K562 (cell line): Measurements from ENCODE around the gene CLIC3. TPM values are rescaled to one million over a fixed set of nuclear protein-coding genes. Genes with fewer than 3 reads are reported as not detected.

Source experiments
- ATAC-seq: fragments of 200-7000 bp; cut with Tn5 transposase; 3 replicates; pipeline ENCODE4 v1.9.1; 2020; ENCODE audit warnings: moderate library complexity
- BruUV-seq: library from RNA; stranded (reverse); fragments of 400-500 nt; replicated peaks from 2 replicates; lab custom pipeline; 2021; lab: Mats Ljungman, UMichigan
- CTCF ChIA-PET: fragments of 300-600 bp; formaldehyde crosslinking; extraction: SDS; loops from one replicate; lab custom pipeline; 2021; ENCODE audit warnings: low intra/inter-chr PET ratio; lab: Yijun Ruan, JAX
- POLR2A ChIA-PET: fragments of 300-600, 350-650 bp; sonication (Branson Sonifier 250); formaldehyde crosslinking; extraction: SDS; loops from one replicate; lab custom pipeline; 2021; ENCODE audit warnings: antibody characterized with exemption, inconsistent platforms; lab: Yijun Ruan, JAX
- DNase-seq, 4 experiments: peaks; one replicate each; pipeline versions ENCODE4 v3.0.0 to v3.0.0-alpha.2; 2011 to 2018; ENCODE audit warnings: low spot score in 3 of 4, mixed read lengths in 3 of 4; ENCODE audit errors: extremely low read depth in 1 of 4
- FAIRE-seq: peaks from 2 replicates; lab custom pipeline; 2011; peaks lifted over from hg19 to GRCh38; lab: Jason Lieb, UNC
- H2AFZ ChIP-seq: 2 replicates; pipeline ENCODE4 v1.6.0; 2011; ENCODE audit warnings: low read depth, low read length, control low read depth, inconsistent platforms
- H3K27ac ChIP-seq: fragments of 200-600 bp; 3 replicates; pipeline ENCODE4 v1.8.0; 2011; ENCODE audit warnings: low read depth, mild to moderate bottlenecking, control low read depth, inconsistent platforms, low read length, moderate library complexity, mixed read lengths; ENCODE audit errors: extremely low read depth
- H3K27me3 ChIP-seq, 2 experiments: fragments of 300-600 bp in 1 of 2; 2 replicates in 1 of 2; 3 replicates in 1 of 2; pipeline versions ENCODE4 v1.6.0 to v1.8.0; 2011; ENCODE audit warnings: inconsistent platforms in 2 of 2, low read length in 2 of 2, mild to moderate bottlenecking in 1 of 2, mixed read lengths in 1 of 2, moderate library complexity in 1 of 2; ENCODE audit not compliant: control insufficient read depth in 2 of 2, insufficient read depth in 2 of 2
- H3K36me3 ChIP-seq: fragments of 300-600 bp; 3 replicates; pipeline ENCODE4 v1.8.0; 2011; ENCODE audit warnings: mild to moderate bottlenecking, low read length, inconsistent platforms; ENCODE audit not compliant: control insufficient read depth, insufficient read depth
- H3K4me1 ChIP-seq, 2 experiments: fragments of 200-600 bp in 1 of 2; replicated peaks in 1 of 2; 2 replicates in 1 of 2; 3 replicates in 1 of 2; pipeline versions ENCODE4 v1.5.1 to v1.8.0; 2011; ENCODE audit warnings: inconsistent platforms in 2 of 2, low read length in 2 of 2, mild to moderate bottlenecking in 1 of 2, mixed read lengths in 1 of 2, moderate library complexity in 1 of 2; ENCODE audit not compliant: control insufficient read depth in 2 of 2, insufficient read depth in 2 of 2
- H3K4me2 ChIP-seq: 2 replicates; pipeline ENCODE4 v1.6.1; 2011; ENCODE audit warnings: low read length, control low read depth, inconsistent platforms, mixed read lengths; ENCODE audit not compliant: insufficient read depth
- H3K4me3 ChIP-seq: fragments of 200-600 bp; sonication (generic), shearing (Covaris generic); 2 replicates; pipeline ENCODE4 v1.5.1; 2016; ENCODE audit warnings: control low read depth, inconsistent platforms
- H3K79me2 ChIP-seq: fragments of 200-600 bp; 3 replicates; pipeline ENCODE4 v1.8.0; 2011; ENCODE audit warnings: low read length, inconsistent platforms; ENCODE audit not compliant: control insufficient read depth, insufficient read depth
- H3K9ac ChIP-seq, 2 experiments: 2 replicates each; pipeline versions ENCODE4 v1.6.0 to v1.6.1; 2011; ENCODE audit warnings: low read depth in 2 of 2, low read length in 2 of 2, control low read depth in 1 of 2, inconsistent platforms in 1 of 2, mild to moderate bottlenecking in 1 of 2, mixed read lengths in 1 of 2; ENCODE audit not compliant: insufficient read depth in 1 of 2
- H3K9me1 ChIP-seq: one replicate; pipeline ENCODE4 v1.6.0; 2011; ENCODE audit warnings: inconsistent platforms, mild to moderate bottlenecking, low read length, moderate library complexity; ENCODE audit not compliant: control insufficient read depth, insufficient read depth
- H3K9me3 ChIP-seq: replicated peaks from 2 replicates; pipeline ENCODE4 v1.5.1; 2011; ENCODE audit warnings: low read depth, low read length, inconsistent platforms; ENCODE audit not compliant: control insufficient read depth, insufficient read depth
- H4K20me1 ChIP-seq: replicated peaks from 2 replicates; pipeline ENCODE4 v1.6.1; 2011; ENCODE audit warnings: low read length, inconsistent platforms, mixed read lengths; ENCODE audit not compliant: control insufficient read depth, insufficient read depth
- GABPA ChIP-seq: fragments of 200-800 bp; sonication (Bioruptor generic); conservative IDR thresholded peaks from 2 replicates; pipeline ENCODE4 v1.6.1; 2016; ENCODE audit warnings: low read depth, missing genetic modification characterization, missing compliant biosample characterization
- ILK ChIP-seq: fragments of 450-650 bp; IDR thresholded peaks from 2 replicates; pipeline ENCODE4 v1.6.1; 2016; ENCODE audit warnings: missing genetic modification characterization, low read depth, mild to moderate bottlenecking, missing compliant biosample characterization, moderate library complexity, borderline replicate concordance
- NR1H2 ChIP-seq: sonication (generic); formaldehyde crosslinking; IDR thresholded peaks from 2 replicates; pipeline ENCODE4 v1.4.0; 2020; ENCODE audit warnings: mild to moderate bottlenecking, missing genetic modification reagents
- PML ChIP-seq: IDR thresholded peaks from 2 replicates; pipeline ENCODE4 v1.6.1; 2012; ENCODE audit warnings: low read length, inconsistent platforms
- RBM39 ChIP-seq: fragments of 200-400 bp; formaldehyde crosslinking; optimal IDR thresholded peaks from 2 replicates; pipeline ENCODE3; 2018; ENCODE audit warnings: low read depth, low read length
- SAFB ChIP-seq: fragments of 200-400 bp; formaldehyde crosslinking; IDR thresholded peaks from 2 replicates; pipeline ENCODE4 v1.6.1; 2017; ENCODE audit warnings: low read depth, low read length, borderline replicate concordance
- SRSF9 ChIP-seq: fragments of 200-400 bp; formaldehyde crosslinking; IDR thresholded peaks from 2 replicates; pipeline ENCODE4 v1.6.1; 2017; ENCODE audit warnings: low read depth, low read length, borderline replicate concordance
- STAT5A ChIP-seq: IDR thresholded peaks from 2 replicates; pipeline ENCODE4 v1.6.1; 2012; ENCODE audit warnings: low read length, inconsistent platforms, borderline replicate concordance
- ZBTB8A ChIP-seq: fragments of 450-650 bp; IDR thresholded peaks from 2 replicates; pipeline ENCODE4 v1.6.1; 2018; ENCODE audit warnings: mild to moderate bottlenecking, moderate library complexity; ENCODE audit not compliant: partially characterized antibody
- ZNF75A ChIP-seq: fragments of 450-650 bp; formaldehyde crosslinking; IDR thresholded peaks from 2 replicates; pipeline ENCODE4 v1.4.0; 2020; ENCODE audit warnings: mild to moderate bottlenecking
- ZSCAN32 ChIP-seq: fragments of 450-650 bp; formaldehyde crosslinking; IDR thresholded peaks from 2 replicates; pipeline ENCODE4 v1.4.0; 2020; ENCODE audit warnings: mild to moderate bottlenecking, moderate library complexity
- WGBS: fragments of 100-300 bp; shearing (Covaris generic); methylation state at CpG from one replicate; pipeline ENCODE4 v1.1.6; 2016; ENCODE audit warnings: low coverage, mixed read lengths; ENCODE audit not compliant: insufficient coverage; ENCODE audit errors: missing lambda C conversion rate; 5-methylcytosine and 5-hydroxymethylcytosine counted together
- in situ Hi-C: fragments of 300-500 bp; cut with MboI; formaldehyde crosslinking; loops from 4 replicates; pipeline ENCODE4 v1.15.0; 2018; ENCODE audit warnings: inconsistent platforms, mixed read lengths
- intact Hi-C: fragments of 100-400 bp; cut with micrococcal nuclease; formaldehyde crosslinking; loops from 2 replicates; pipeline ENCODE4 v1.14.2; 2022
- polyA plus RNA-seq, 8 experiments: library from polyadenylated mRNA; depleted of rRNA in 4 of 8; stranded (reverse) in 5 of 8; unstranded in 3 of 8; fragments of >200 nt; fragmentation: Nextera tagmentation in 2 of 8; fragmentation: Illumina TruSeq in 1 of 8; extraction: Ambion mirVana in 2 of 8; extraction: Trizol in 1 of 8; gene quantifications; 2 replicates each; pipeline versions ENCODE4 v1.2.1 to v1.2.3, GENCODE V29; 2011 to 2014; ENCODE audit warnings: inconsistent platforms in 1 of 8, missing spikeins in 1 of 8
- total RNA-seq, 7 experiments: library from RNA; depleted of rRNA in 6 of 7; stranded (reverse); fragments of >200 nt in 6 of 7; fragmentation: Illumina TruSeq in 2 of 7; extraction: Trizol in 2 of 7; gene quantifications; 2 replicates each; pipeline versions ENCODE4 v1.2.1 to v1.2.3, GENCODE V29; 2011 to 2021; ENCODE audit warnings: low replicate concordance in 1 of 7
- TF ChIP-seq, protein P1 (sequence below): fragments of 250-450 bp; sonication (Bioruptor Pico); IDR thresholded peaks from 2 replicates; pipeline ENCODE4 v1.9.0; 2021; ENCODE audit warnings: mild to moderate bottlenecking
- TF ChIP-seq, protein P2 (sequence below): IDR thresholded peaks from 2 replicates; pipeline ENCODE4 v1.6.1; 2014; ENCODE audit warnings: antibody characterized with exemption
- TF ChIP-seq, protein P3 (sequence below): sonication (generic); formaldehyde crosslinking; IDR thresholded peaks from 2 replicates; pipeline ENCODE4 v1.9.0; 2022; ENCODE audit warnings: mild to moderate bottlenecking, missing genetic modification reagents
- TF ChIP-seq, protein P4 (sequence below): fragments of 250-450 bp; sonication (Bioruptor Pico); IDR thresholded peaks from 2 replicates; pipeline ENCODE4 v1.6.1; 2021; ENCODE audit warnings: mild to moderate bottlenecking
- TF ChIP-seq, protein P5 (sequence below): sonication (generic); formaldehyde crosslinking; IDR thresholded peaks from 2 replicates; pipeline ENCODE4 v1.8.0; 2022; ENCODE audit warnings: mild to moderate bottlenecking, missing genetic modification reagents
- TF ChIP-seq, protein P6 (sequence below): fragments of 450-650 bp; formaldehyde crosslinking; IDR thresholded peaks from 2 replicates; pipeline ENCODE4 v1.4.0; 2022; ENCODE audit warnings: mild to moderate bottlenecking, moderate library complexity
- TF ChIP-seq, protein P7 (sequence below), 2 experiments: fragments of 450-650 bp in 1 of 2; sonication (generic) in 1 of 2; formaldehyde crosslinking; conservative IDR thresholded peaks; 2 replicates each; pipeline versions ENCODE4 v1.4.0 to v1.8.1; 2020 to 2022; ENCODE audit warnings: mild to moderate bottlenecking in 1 of 2, missing genetic modification reagents in 1 of 2

Gene CLIC3
- total and polyA plus RNA-seq, 9 of the 15 experiments (the other 6 are each of a cell fraction or from before 2014, with no cell fraction given): 0.27 to 0.29 TPM; not detected in 7

DNA sequence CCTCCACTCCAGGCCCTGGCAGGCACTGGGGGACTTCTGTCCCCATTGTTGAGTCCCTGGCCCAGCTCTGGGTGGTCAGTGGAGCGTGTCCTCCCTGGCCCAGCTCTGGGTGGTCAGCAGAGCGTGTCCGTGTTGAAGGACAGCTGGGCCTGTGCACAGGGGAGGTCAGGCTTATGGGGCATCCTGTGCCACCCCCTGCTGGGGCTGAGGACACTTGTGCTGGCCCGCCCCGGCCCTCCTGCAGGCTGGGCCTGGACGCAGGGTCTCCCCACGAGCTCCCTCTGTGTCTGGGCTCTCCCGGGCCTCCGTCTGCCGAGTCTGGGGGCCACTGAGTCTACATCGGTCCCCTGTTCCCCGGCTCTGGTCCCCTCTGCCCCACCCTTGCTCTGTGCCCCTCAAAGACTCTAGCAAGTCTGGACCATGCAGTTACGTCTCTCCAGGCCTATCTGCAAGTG lies 11.5 kb upstream of the CLIC3 start:
- ATAC-seq: no peak
- Histone ChIP-seq H3K36me3 (no peaks in the 10 kb centered on the region), H2AFZ (no peak overlapping the region), H4K20me1 (no peaks in the 10 kb centered on the region), H3K9ac (peak overlapping the region in 1 of 2 experiments; percentile 36; a peak in 1 of 4 replicates), H3K79me2 (no peaks in the 10 kb centered on the region), H3K27me3 (no peaks in the 10 kb centered on the region), H3K9me3 (0 out of 2 replicates have a peak, but pooled peaks cover 1% of the 10 kb centered on the region), H3K4me3 (no peak overlapping the region), H3K9me1 (no peaks in the 10 kb centered on the region), H3K27ac (no peak overlapping the region), H3K4me1 (peaks cover 0 to 59% of the 10 kb centered on the region in 2 experiments; a peak in 2 of 5 replicates), H3K4me2 (no peak overlapping the region)
- DNase-seq: no peak
- in situ Hi-C loops: no loop called here
- intact Hi-C loops: no loop called here
- FAIRE-seq: no peak
- ChIA-PET POLR2A (interaction anchor here (0.5 to 1.4 kb wide), 2 partner anchors 11 to 15 kb away, joined by 3 to 4 read pairs; partner anchors contain the start of gene PAXX), CTCF (no interaction called here)
- 49% methylated on average over 13 of the region's 13 CpGs for WGBS
- no TSS peak for BruUV-seq
- TF ChIP-seq, protein P1, sequence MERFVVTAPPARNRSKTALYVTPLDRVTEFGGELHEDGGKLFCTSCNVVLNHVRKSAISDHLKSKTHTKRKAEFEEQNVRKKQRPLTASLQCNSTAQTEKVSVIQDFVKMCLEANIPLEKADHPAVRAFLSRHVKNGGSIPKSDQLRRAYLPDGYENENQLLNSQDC: no peak
- TF ChIP-seq SRSF9 (no peak), RBM39 (no peak), GABPA (tag) (no peak), NR1H2 (no peak), ILK (tag) (no peak), ZBTB8A (no peak), STAT5A (no peak), PML (no peak), SAFB (no peak), ZNF75A (CRISPR knock-in tag) (no peak), ZSCAN32 (CRISPR knock-in tag) (no peak)
- TF ChIP-seq, protein P2, sequence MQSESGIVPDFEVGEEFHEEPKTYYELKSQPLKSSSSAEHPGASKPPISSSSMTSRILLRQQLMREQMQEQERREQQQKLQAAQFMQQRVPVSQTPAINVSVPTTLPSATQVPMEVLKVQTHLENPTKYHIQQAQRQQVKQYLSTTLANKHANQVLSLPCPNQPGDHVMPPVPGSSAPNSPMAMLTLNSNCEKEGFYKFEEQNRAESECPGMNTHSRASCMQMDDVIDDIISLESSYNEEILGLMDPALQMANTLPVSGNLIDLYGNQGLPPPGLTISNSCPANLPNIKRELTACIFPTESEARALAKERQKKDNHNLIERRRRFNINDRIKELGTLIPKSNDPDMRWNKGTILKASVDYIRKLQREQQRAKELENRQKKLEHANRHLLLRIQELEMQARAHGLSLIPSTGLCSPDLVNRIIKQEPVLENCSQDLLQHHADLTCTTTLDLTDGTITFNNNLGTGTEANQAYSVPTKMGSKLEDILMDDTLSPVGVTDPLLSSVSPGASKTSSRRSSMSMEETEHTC: no peak
- TF ChIP-seq, protein P3, sequence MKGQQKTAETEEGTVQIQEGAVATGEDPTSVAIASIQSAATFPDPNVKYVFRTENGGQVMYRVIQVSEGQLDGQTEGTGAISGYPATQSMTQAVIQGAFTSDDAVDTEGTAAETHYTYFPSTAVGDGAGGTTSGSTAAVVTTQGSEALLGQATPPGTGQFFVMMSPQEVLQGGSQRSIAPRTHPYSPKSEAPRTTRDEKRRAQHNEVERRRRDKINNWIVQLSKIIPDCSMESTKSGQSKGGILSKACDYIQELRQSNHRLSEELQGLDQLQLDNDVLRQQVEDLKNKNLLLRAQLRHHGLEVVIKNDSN (CRISPR knock-in tag): no peak
- TF ChIP-seq, protein P4, sequence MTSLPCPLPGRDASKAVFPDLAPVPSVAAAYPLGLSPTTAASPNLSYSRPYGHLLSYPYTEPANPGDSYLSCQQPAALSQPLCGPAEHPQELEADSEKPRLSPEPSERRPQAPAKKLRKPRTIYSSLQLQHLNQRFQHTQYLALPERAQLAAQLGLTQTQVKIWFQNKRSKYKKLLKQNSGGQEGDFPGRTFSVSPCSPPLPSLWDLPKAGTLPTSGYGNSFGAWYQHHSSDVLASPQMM: no peak
- TF ChIP-seq, protein P5, sequence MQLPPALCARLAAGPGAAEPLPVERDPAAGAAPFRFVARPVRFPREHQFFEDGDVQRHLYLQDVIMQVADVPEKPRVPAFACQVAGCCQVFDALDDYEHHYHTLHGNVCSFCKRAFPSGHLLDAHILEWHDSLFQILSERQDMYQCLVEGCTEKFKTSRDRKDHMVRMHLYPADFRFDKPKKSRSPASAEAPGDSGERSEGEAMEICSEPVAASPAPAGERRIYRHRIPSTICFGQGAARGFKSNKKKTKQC: no peak
- TF ChIP-seq, protein P6, sequence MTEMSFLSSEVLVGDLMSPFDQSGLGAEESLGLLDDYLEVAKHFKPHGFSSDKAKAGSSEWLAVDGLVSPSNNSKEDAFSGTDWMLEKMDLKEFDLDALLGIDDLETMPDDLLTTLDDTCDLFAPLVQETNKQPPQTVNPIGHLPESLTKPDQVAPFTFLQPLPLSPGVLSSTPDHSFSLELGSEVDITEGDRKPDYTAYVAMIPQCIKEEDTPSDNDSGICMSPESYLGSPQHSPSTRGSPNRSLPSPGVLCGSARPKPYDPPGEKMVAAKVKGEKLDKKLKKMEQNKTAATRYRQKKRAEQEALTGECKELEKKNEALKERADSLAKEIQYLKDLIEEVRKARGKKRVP (CRISPR knock-in tag): no peak
- TF ChIP-seq, protein P7, sequence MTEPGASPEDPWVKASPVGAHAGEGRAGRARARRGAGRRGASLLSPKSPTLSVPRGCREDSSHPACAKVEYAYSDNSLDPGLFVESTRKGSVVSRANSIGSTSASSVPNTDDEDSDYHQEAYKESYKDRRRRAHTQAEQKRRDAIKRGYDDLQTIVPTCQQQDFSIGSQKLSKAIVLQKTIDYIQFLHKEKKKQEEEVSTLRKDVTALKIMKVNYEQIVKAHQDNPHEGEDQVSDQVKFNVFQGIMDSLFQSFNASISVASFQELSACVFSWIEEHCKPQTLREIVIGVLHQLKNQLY (CRISPR knock-in tag; conservative IDR thresholded peaks at IDR 0.05): no peak
